H9 (cell line): ENCODE measurements around the gene HAVCR1. TPM values are rescaled to one million over a fixed set of nuclear protein-coding genes. Genes with fewer than 3 reads are reported as not detected.

Source experiments
- DNase-seq: peaks from one replicate; pipeline ENCODE4 v3.0.0-alpha.2; 2017
- H2AFZ ChIP-seq: one replicate; pipeline ENCODE4 v1.6.1; 2013; ENCODE audit warnings: mild to moderate bottlenecking, low read length, control low read depth, moderate library complexity
- H2AK5ac ChIP-seq: 2 replicates; pipeline ENCODE4 v1.6.1; 2013; ENCODE audit warnings: low read length, control low read depth, mixed read lengths; ENCODE audit not compliant: insufficient read length
- H2BK120ac ChIP-seq: one replicate; pipeline ENCODE4 v1.6.1; 2013; ENCODE audit warnings: low read depth, mild to moderate bottlenecking, low read length, control low read depth, inconsistent platforms; ENCODE audit not compliant: poor library complexity, severe bottlenecking
- H2BK12ac ChIP-seq: 2 replicates; pipeline ENCODE4 v1.6.1; 2013; ENCODE audit warnings: low read length, control low read depth, mixed read lengths, low read depth; ENCODE audit not compliant: insufficient read length
- H2BK15ac ChIP-seq: 2 replicates; pipeline ENCODE4 v1.6.1; 2013; ENCODE audit warnings: low read depth, low read length, control low read depth
- H2BK20ac ChIP-seq: one replicate; pipeline ENCODE4 v1.6.1; 2013; ENCODE audit warnings: low read depth, mild to moderate bottlenecking, low read length, control low read depth, inconsistent platforms; ENCODE audit not compliant: poor library complexity, severe bottlenecking
- H2BK5ac ChIP-seq: 2 replicates; pipeline ENCODE4 v1.6.1; 2013; ENCODE audit warnings: low read length, control low read depth, mixed read lengths; ENCODE audit not compliant: insufficient read length
- H3K14ac ChIP-seq: 2 replicates; pipeline ENCODE4 v1.6.1; 2013; ENCODE audit warnings: low read length, control low read depth; ENCODE audit not compliant: insufficient read depth
- H3K18ac ChIP-seq: 2 replicates; pipeline ENCODE4 v1.6.1; 2013; ENCODE audit warnings: low read depth, mild to moderate bottlenecking, mixed read lengths, low read length, control low read depth; ENCODE audit not compliant: insufficient read length
- H3K23ac ChIP-seq: 2 replicates; pipeline ENCODE4 v1.6.1; 2013; ENCODE audit warnings: low read length, control low read depth, mixed read lengths, low read depth; ENCODE audit not compliant: insufficient read length
- H3K23me2 ChIP-seq: 2 replicates; pipeline ENCODE4 v1.6.1; 2013; ENCODE audit warnings: low read depth, mild to moderate bottlenecking, mixed read lengths, low read length, control low read depth; ENCODE audit not compliant: insufficient read length, poor library complexity, severe bottlenecking
- H3K27ac ChIP-seq: 2 replicates; pipeline ENCODE4 v1.5.1; 2013; ENCODE audit warnings: low read length, control low read depth, mixed read lengths, low read depth; ENCODE audit not compliant: insufficient read length
- H3K27me3 ChIP-seq: 2 replicates; pipeline ENCODE4 v1.6.1; 2013; ENCODE audit warnings: low read length, control low read depth, inconsistent platforms; ENCODE audit not compliant: insufficient read depth
- H3K4ac ChIP-seq: 2 replicates; pipeline ENCODE4 v1.6.1; 2013; ENCODE audit warnings: low read depth, mild to moderate bottlenecking, control low read depth, inconsistent platforms, low read length, moderate library complexity
- H3K4me1 ChIP-seq: 2 replicates; pipeline ENCODE4 v1.6.1; 2013; ENCODE audit warnings: low read length, control low read depth, inconsistent platforms; ENCODE audit not compliant: insufficient read depth
- H3K4me2 ChIP-seq: 2 replicates; pipeline ENCODE4 v1.6.1; 2013; ENCODE audit warnings: low read length, control low read depth, mixed read lengths; ENCODE audit not compliant: insufficient read length, insufficient read depth
- H3K56ac ChIP-seq: 2 replicates; pipeline ENCODE4 v1.6.1; 2013; ENCODE audit warnings: low read depth, mild to moderate bottlenecking, mixed read lengths, low read length, control low read depth; ENCODE audit not compliant: insufficient read length
- H3K79me1 ChIP-seq: 2 replicates; pipeline ENCODE4 v1.6.1; 2013; ENCODE audit warnings: low read depth, mild to moderate bottlenecking, moderate library complexity, low read length, control low read depth, inconsistent platforms; ENCODE audit not compliant: insufficient read depth, poor library complexity, severe bottlenecking
- H3K79me2 ChIP-seq: 2 replicates; pipeline ENCODE4 v1.6.1; 2013; ENCODE audit warnings: low read length, control low read depth, inconsistent platforms; ENCODE audit not compliant: insufficient read depth
- H3K9ac ChIP-seq: 2 replicates; pipeline ENCODE4 v1.6.1; 2013; ENCODE audit warnings: low read length, control low read depth, mixed read lengths; ENCODE audit not compliant: insufficient read length; ENCODE audit errors: extremely low read depth
- H3K9me3 ChIP-seq: one replicate; pipeline ENCODE4 v1.6.1; 2013; ENCODE audit warnings: low read depth, low read length, inconsistent platforms; ENCODE audit not compliant: control insufficient read depth
- H3T11ph ChIP-seq: one replicate; pipeline ENCODE4 v1.6.1; 2013; ENCODE audit warnings: mild to moderate bottlenecking, low read length, control low read depth, inconsistent platforms
- H4K20me1 ChIP-seq: one replicate; pipeline ENCODE4 v1.6.1; 2013; ENCODE audit not compliant: control insufficient read depth, insufficient read length, insufficient read depth
- H4K5ac ChIP-seq: 2 replicates; pipeline ENCODE4 v1.6.1; 2013; ENCODE audit warnings: low read depth, mild to moderate bottlenecking, mixed read lengths, low read length, control low read depth; ENCODE audit not compliant: insufficient read length
- H4K8ac ChIP-seq: replicated peaks from 2 replicates; pipeline ENCODE4 v1.6.1; 2013; ENCODE audit warnings: low read length, control low read depth, mixed read lengths, low read depth; ENCODE audit not compliant: insufficient read length
- H4K91ac ChIP-seq: 2 replicates; pipeline ENCODE4 v1.6.1; 2013; ENCODE audit warnings: low read depth, mild to moderate bottlenecking, moderate library complexity, mixed read lengths, low read length, control low read depth; ENCODE audit not compliant: insufficient read length
- H3K27ac Mint-ChIP-seq, 3 experiments: 2 replicates in 2 of 3; 3 replicates in 1 of 3; pipeline ENCODE4 v1.8.0; 2020 to 2021; ENCODE audit warnings: mixed read lengths in 3 of 3, mild to moderate bottlenecking in 1 of 3, moderate library complexity in 1 of 3
- H3K27me3 Mint-ChIP-seq: 2 replicates; pipeline ENCODE4 v1.8.0; 2021; ENCODE audit warnings: low read depth, mild to moderate bottlenecking, moderate library complexity, mixed read lengths
- H3K36me3 Mint-ChIP-seq, 3 experiments: 2 replicates in 2 of 3; 3 replicates in 1 of 3; pipeline ENCODE4 v1.8.0; 2020 to 2021; ENCODE audit warnings: low read depth in 3 of 3, mixed read lengths in 3 of 3; ENCODE audit not compliant: insufficient read depth in 1 of 3
- H3K4me1 Mint-ChIP-seq, 2 experiments: 2 replicates each; pipeline ENCODE4 v1.8.0; 2020; ENCODE audit warnings: mixed read lengths in 2 of 2
- H3K4me3 Mint-ChIP-seq, 2 experiments: 2 replicates in 1 of 2; 3 replicates in 1 of 2; pipeline ENCODE4 v1.8.0; 2020 to 2021; ENCODE audit warnings: mild to moderate bottlenecking in 2 of 2, mixed read lengths in 2 of 2, moderate library complexity in 1 of 2
- H3K9me3 Mint-ChIP-seq, 2 experiments: 2 replicates in 1 of 2; 3 replicates in 1 of 2; pipeline ENCODE4 v1.8.0; 2020; ENCODE audit warnings: mild to moderate bottlenecking in 2 of 2, mixed read lengths in 2 of 2, moderate library complexity in 1 of 2
- CTCF ChIP-seq: fragments of 200-600 bp; sonication (generic); conservative IDR thresholded peaks from 3 replicates; pipeline ENCODE4 v1.8.0; 2021; ENCODE audit warnings: antibody characterized with exemption, mild to moderate bottlenecking
- WGBS: extraction: QIAGEN DNeasy Blood & Tissue Kit; methylation state at CpG from one replicate; pipeline ENCODE4 v1.1.7; 2013; ENCODE audit warnings: missing lambda C conversion rate, low lambda C conversion rate, mixed read lengths; ENCODE audit not compliant: insufficient read length; ENCODE audit errors: extremely low coverage; 5-methylcytosine and 5-hydroxymethylcytosine counted together
- total RNA-seq: library from RNA; stranded (reverse); gene quantifications from 2 replicates; pipeline ENCODE4 v1.2.1, GENCODE V29; 2021

HAVCR1 gene
- total RNA-seq, 1 experiment from 2014 or later, result not detected

- no peak for DNase-seq
- no peak overlapping the region for H3K27ac ChIP-seq
- no peak overlapping the region for H2AK5ac ChIP-seq
- no peaks in the 10 kb centered on the region for H3K79me1 ChIP-seq
- H2BK120ac ChIP-seq, result no peak overlapping the region
- H3K9ac ChIP-seq, result no peak overlapping the region
- no CpG with 5 or more reads among the region's 3 CpGs for WGBS
- H3K79me2 ChIP-seq, result no peaks in the 10 kb centered on the region
- H3K36me3 Mint-ChIP-seq, result no peaks in the 10 kb centered on the region; a peak in 1 of 7 replicates
- H2BK12ac ChIP-seq, result no peak overlapping the region
- H4K91ac ChIP-seq, result no peak overlapping the region
- H3K14ac ChIP-seq, result no peak overlapping the region
- H2BK20ac ChIP-seq, result no peak overlapping the region
- no peak overlapping the region for H2BK5ac ChIP-seq
- no peak overlapping the region for H3K4ac ChIP-seq
- H3K4me1 ChIP-seq, result 0 out of 2 replicates have a peak, but pooled peaks cover 5% of the 10 kb centered on the region
- TF ChIP-seq CTCF, result no peak
- no peak overlapping the region for H3K18ac ChIP-seq
- H3K4me2 ChIP-seq, result no peak overlapping the region
- H3K23me2 ChIP-seq, result no peaks in the 10 kb centered on the region
- H3T11ph ChIP-seq, result no peak overlapping the region
- no peaks in the 10 kb centered on the region for H3K27me3 Mint-ChIP-seq
- H3K9me3 Mint-ChIP-seq, result no peaks in the 10 kb centered on the region
- no peak overlapping the region for H3K23ac ChIP-seq
- no peak overlapping the region for H4K5ac ChIP-seq
- H4K20me1 ChIP-seq, result no peaks in the 10 kb centered on the region
- peaks cover 9 to 14% of the 10 kb centered on the region in 2 experiments for H3K4me1 Mint-ChIP-seq
- no peak overlapping the region for H3K27ac Mint-ChIP-seq
- H2AFZ ChIP-seq, result no peak overlapping the region
- H3K9me3 ChIP-seq, result no peaks in the 10 kb centered on the region
- H3K56ac ChIP-seq, result no peak overlapping the region
- H3K4me3 Mint-ChIP-seq, result no peak overlapping the region
- no peak overlapping the region for H4K8ac ChIP-seq
- H3K27me3 ChIP-seq, result no peaks in the 10 kb centered on the region
- H2BK15ac ChIP-seq, result no peak overlapping the region
Observed at GRCh38 chr5:157045601-157046000, 13.3 kb downstream of the HAVCR1 start.
